Neural cell (in vitro differentiated cells): ENCODE measurements around the gene ASIC1.

Experiments
- CTCF ChIP-seq: fragments of 450-650 bp; IDR thresholded peaks from 2 replicates; pipeline ENCODE4 v1.5.1; 2014; ENCODE audit warnings: antibody characterized with exemption, mild to moderate bottlenecking, moderate library complexity; ENCODE audit not compliant: poor library complexity, severe bottlenecking
- EP300 ChIP-seq: fragments of 450-650 bp; conservative IDR thresholded peaks from 2 replicates; pipeline ENCODE4 v1.6.1; 2014; ENCODE audit warnings: antibody characterized with exemption, mild to moderate bottlenecking, moderate library complexity; ENCODE audit not compliant: poor library complexity, severe bottlenecking
- EZH2 ChIP-seq: fragments of 200-600, 300-800 bp; shearing (Covaris generic), sonication (generic); IDR thresholded peaks from 2 replicates; pipeline ENCODE4 v1.6.1; 2014; ENCODE audit warnings: antibody characterized with exemption, low read length, borderline replicate concordance, mild to moderate bottlenecking; ENCODE audit not compliant: insufficient read depth, poor library complexity, severe bottlenecking
- MXI1 ChIP-seq: fragments of 450-650 bp; conservative IDR thresholded peaks from 2 replicates; pipeline ENCODE4 v1.6.1; 2014; ENCODE audit warnings: antibody characterized with exemption, mild to moderate bottlenecking; ENCODE audit not compliant: poor library complexity, severe bottlenecking
- POLR2AphosphoS5 ChIP-seq: IDR thresholded peaks from 2 replicates; pipeline ENCODE4 v1.6.1; 2012
- RAD21 ChIP-seq: fragments of 450-650 bp; conservative IDR thresholded peaks from 2 replicates; pipeline ENCODE4 v1.6.1; 2014; ENCODE audit warnings: antibody characterized with exemption, mild to moderate bottlenecking, moderate library complexity
- REST ChIP-seq: IDR thresholded peaks from 2 replicates; pipeline ENCODE4 v1.6.1; 2012; ENCODE audit warnings: borderline replicate concordance
- SMC3 ChIP-seq: fragments of 450-650 bp; conservative IDR thresholded peaks from 2 replicates; pipeline ENCODE4 v1.6.1; 2014; ENCODE audit warnings: antibody characterized with exemption, mild to moderate bottlenecking, moderate library complexity; ENCODE audit not compliant: poor library complexity
- TAF1 ChIP-seq: IDR thresholded peaks from 2 replicates; pipeline ENCODE4 v1.6.1; 2012; ENCODE audit warnings: low read depth

- TF ChIP-seq CTCF (no peak), TAF1 (no peak), POLR2AphosphoS5 (no peak), REST (no peak), EZH2 (no peak), RAD21 (no peak), EP300 (no peak), MXI1 (no peak), SMC3 (no peak)
These were observed 32.6 kb upstream of the ASIC1 start for GRCh38 chr12:50024805-50025186.
